OCI-M2 (cell line): Measurements from ENCODE around the gene NOG.

Source experiments
- DNase-seq: peaks from one replicate; lab custom pipeline; 2025; ENCODE audit not compliant: unreplicated experiment; lab: John Stamatoyannopoulos, UW

The NOG gene

GRCh38 chr17:56635641-56636040 is 42.1 kb downstream of the NOG start:
- DNase-seq = no peak

DNA sequence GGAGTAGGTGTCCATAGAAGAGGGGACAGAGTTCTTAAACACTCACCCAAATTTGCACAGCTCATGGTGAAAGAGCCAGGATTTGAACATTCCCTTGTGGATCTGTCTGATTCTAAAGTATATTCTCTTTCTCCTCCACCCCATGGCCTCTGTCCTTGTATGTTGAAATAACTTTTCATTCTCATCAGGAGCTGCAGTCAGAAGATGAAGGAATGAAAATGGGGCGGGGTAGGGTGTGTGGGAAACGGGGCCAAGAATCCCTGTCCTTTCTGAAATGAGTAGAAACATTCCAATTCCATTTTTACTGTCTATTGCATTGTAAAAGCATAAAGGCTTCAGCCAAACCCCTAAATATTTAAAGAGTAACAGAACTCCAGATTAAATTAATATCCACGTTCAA is 42.8 kb downstream of the NOG start:
- no peak for DNase-seq

- DNase-seq = no peak
Measured at GRCh38 chr17:56637254-56637653, 43.8 kb downstream of the NOG start.

- no peak for DNase-seq
Measured at GRCh38 chr17:56638591-56639051, 45.1 kb downstream of the NOG start.

DNA sequence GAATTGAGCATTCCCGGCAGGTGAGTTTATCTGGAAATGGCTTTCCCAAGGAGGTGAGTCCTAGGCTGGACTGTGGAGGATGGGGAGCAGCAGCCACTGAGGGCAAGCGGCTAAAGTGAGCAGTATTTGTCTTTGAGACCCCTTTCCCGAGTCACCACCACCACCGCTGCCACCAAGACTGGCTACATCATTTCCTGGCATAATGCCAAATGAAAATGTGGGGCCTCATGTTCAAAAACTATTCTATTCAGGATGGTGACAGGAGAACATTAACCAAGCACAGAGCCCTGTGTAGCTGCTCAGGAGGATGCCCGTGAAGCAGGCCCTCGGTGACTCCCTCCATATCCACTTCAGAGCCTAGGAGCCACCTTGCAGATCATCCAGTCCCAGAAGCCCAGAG is 46.0 kb downstream of the NOG start:
- DNase-seq = no peak

- no peak for DNase-seq
Measured at GRCh38 chr17:56640116-56640515, 46.6 kb downstream of the NOG start.

GRCh38 chr17:56641373-56641772 is 47.9 kb downstream of the NOG start:
- no peak for DNase-seq

- DNase-seq = no peak
Measured at GRCh38 chr17:56641894-56642293, 48.4 kb downstream of the NOG start.

GRCh38 chr17:56642424-56642823 is 48.9 kb downstream of the NOG start:
- DNase-seq = no peak
